ENCODE measurements around the gene GPI.

- TF ChIP-seq GATA2 (IDR thresholded peaks at IDR 0.05; ENCODE audit: low read depth, low read length) (no peak), GATA3 (IDR thresholded peaks at IDR 0.05; ENCODE audit: low read depth, low read length) (no peak)
Measured at GRCh38 chr19:34321735-34322134, 43.3 kb upstream of the GPI start.
